H9 (cell line): ENCODE data around the gene EIF4A3. TPM values are rescaled to one million over a fixed set of nuclear protein-coding genes. Genes with fewer than 3 reads are reported as not detected.

Experiments used
- DNase-seq: peaks from one replicate; pipeline ENCODE4 v3.0.0-alpha.2; 2017
- H2AFZ ChIP-seq: one replicate; pipeline ENCODE4 v1.6.1; 2013; ENCODE audit warnings: mild to moderate bottlenecking, low read length, control low read depth, moderate library complexity
- H2AK5ac ChIP-seq: 2 replicates; pipeline ENCODE4 v1.6.1; 2013; ENCODE audit warnings: low read length, control low read depth, mixed read lengths; ENCODE audit not compliant: insufficient read length
- H2BK120ac ChIP-seq: one replicate; pipeline ENCODE4 v1.6.1; 2013; ENCODE audit warnings: low read depth, mild to moderate bottlenecking, low read length, control low read depth, inconsistent platforms; ENCODE audit not compliant: poor library complexity, severe bottlenecking
- H2BK12ac ChIP-seq: 2 replicates; pipeline ENCODE4 v1.6.1; 2013; ENCODE audit warnings: low read length, control low read depth, mixed read lengths, low read depth; ENCODE audit not compliant: insufficient read length
- H2BK15ac ChIP-seq: 2 replicates; pipeline ENCODE4 v1.6.1; 2013; ENCODE audit warnings: low read depth, low read length, control low read depth
- H2BK20ac ChIP-seq: one replicate; pipeline ENCODE4 v1.6.1; 2013; ENCODE audit warnings: low read depth, mild to moderate bottlenecking, low read length, control low read depth, inconsistent platforms; ENCODE audit not compliant: poor library complexity, severe bottlenecking
- H2BK5ac ChIP-seq: 2 replicates; pipeline ENCODE4 v1.6.1; 2013; ENCODE audit warnings: low read length, control low read depth, mixed read lengths; ENCODE audit not compliant: insufficient read length
- H3K14ac ChIP-seq: 2 replicates; pipeline ENCODE4 v1.6.1; 2013; ENCODE audit warnings: low read length, control low read depth; ENCODE audit not compliant: insufficient read depth
- H3K18ac ChIP-seq: 2 replicates; pipeline ENCODE4 v1.6.1; 2013; ENCODE audit warnings: low read depth, mild to moderate bottlenecking, mixed read lengths, low read length, control low read depth; ENCODE audit not compliant: insufficient read length
- H3K23ac ChIP-seq: 2 replicates; pipeline ENCODE4 v1.6.1; 2013; ENCODE audit warnings: low read length, control low read depth, mixed read lengths, low read depth; ENCODE audit not compliant: insufficient read length
- H3K23me2 ChIP-seq: 2 replicates; pipeline ENCODE4 v1.6.1; 2013; ENCODE audit warnings: low read depth, mild to moderate bottlenecking, mixed read lengths, low read length, control low read depth; ENCODE audit not compliant: insufficient read length, poor library complexity, severe bottlenecking
- H3K27ac ChIP-seq: 2 replicates; pipeline ENCODE4 v1.5.1; 2013; ENCODE audit warnings: low read length, control low read depth, mixed read lengths, low read depth; ENCODE audit not compliant: insufficient read length
- H3K27me3 ChIP-seq: 2 replicates; pipeline ENCODE4 v1.6.1; 2013; ENCODE audit warnings: low read length, control low read depth, inconsistent platforms; ENCODE audit not compliant: insufficient read depth
- H3K4ac ChIP-seq: 2 replicates; pipeline ENCODE4 v1.6.1; 2013; ENCODE audit warnings: low read depth, mild to moderate bottlenecking, control low read depth, inconsistent platforms, low read length, moderate library complexity
- H3K4me1 ChIP-seq: 2 replicates; pipeline ENCODE4 v1.6.1; 2013; ENCODE audit warnings: low read length, control low read depth, inconsistent platforms; ENCODE audit not compliant: insufficient read depth
- H3K4me2 ChIP-seq: 2 replicates; pipeline ENCODE4 v1.6.1; 2013; ENCODE audit warnings: low read length, control low read depth, mixed read lengths; ENCODE audit not compliant: insufficient read length, insufficient read depth
- H3K56ac ChIP-seq: 2 replicates; pipeline ENCODE4 v1.6.1; 2013; ENCODE audit warnings: low read depth, mild to moderate bottlenecking, mixed read lengths, low read length, control low read depth; ENCODE audit not compliant: insufficient read length
- H3K79me1 ChIP-seq: 2 replicates; pipeline ENCODE4 v1.6.1; 2013; ENCODE audit warnings: low read depth, mild to moderate bottlenecking, moderate library complexity, low read length, control low read depth, inconsistent platforms; ENCODE audit not compliant: insufficient read depth, poor library complexity, severe bottlenecking
- H3K79me2 ChIP-seq: 2 replicates; pipeline ENCODE4 v1.6.1; 2013; ENCODE audit warnings: low read length, control low read depth, inconsistent platforms; ENCODE audit not compliant: insufficient read depth
- H3K9ac ChIP-seq: 2 replicates; pipeline ENCODE4 v1.6.1; 2013; ENCODE audit warnings: low read length, control low read depth, mixed read lengths; ENCODE audit not compliant: insufficient read length; ENCODE audit errors: extremely low read depth
- H3K9me3 ChIP-seq: one replicate; pipeline ENCODE4 v1.6.1; 2013; ENCODE audit warnings: low read depth, low read length, inconsistent platforms; ENCODE audit not compliant: control insufficient read depth
- H3T11ph ChIP-seq: one replicate; pipeline ENCODE4 v1.6.1; 2013; ENCODE audit warnings: mild to moderate bottlenecking, low read length, control low read depth, inconsistent platforms
- H4K20me1 ChIP-seq: one replicate; pipeline ENCODE4 v1.6.1; 2013; ENCODE audit not compliant: control insufficient read depth, insufficient read length, insufficient read depth
- H4K5ac ChIP-seq: 2 replicates; pipeline ENCODE4 v1.6.1; 2013; ENCODE audit warnings: low read depth, mild to moderate bottlenecking, mixed read lengths, low read length, control low read depth; ENCODE audit not compliant: insufficient read length
- H4K8ac ChIP-seq: replicated peaks from 2 replicates; pipeline ENCODE4 v1.6.1; 2013; ENCODE audit warnings: low read length, control low read depth, mixed read lengths, low read depth; ENCODE audit not compliant: insufficient read length
- H4K91ac ChIP-seq: 2 replicates; pipeline ENCODE4 v1.6.1; 2013; ENCODE audit warnings: low read depth, mild to moderate bottlenecking, moderate library complexity, mixed read lengths, low read length, control low read depth; ENCODE audit not compliant: insufficient read length
- H3K27ac Mint-ChIP-seq, 3 experiments: 2 replicates in 2 of 3; 3 replicates in 1 of 3; pipeline ENCODE4 v1.8.0; 2020 to 2021; ENCODE audit warnings: mixed read lengths in 3 of 3, mild to moderate bottlenecking in 1 of 3, moderate library complexity in 1 of 3
- H3K27me3 Mint-ChIP-seq: 2 replicates; pipeline ENCODE4 v1.8.0; 2021; ENCODE audit warnings: low read depth, mild to moderate bottlenecking, moderate library complexity, mixed read lengths
- H3K36me3 Mint-ChIP-seq, 3 experiments: 2 replicates in 2 of 3; 3 replicates in 1 of 3; pipeline ENCODE4 v1.8.0; 2020 to 2021; ENCODE audit warnings: low read depth in 3 of 3, mixed read lengths in 3 of 3; ENCODE audit not compliant: insufficient read depth in 1 of 3
- H3K4me1 Mint-ChIP-seq, 2 experiments: 2 replicates each; pipeline ENCODE4 v1.8.0; 2020; ENCODE audit warnings: mixed read lengths in 2 of 2
- H3K4me3 Mint-ChIP-seq, 2 experiments: 2 replicates in 1 of 2; 3 replicates in 1 of 2; pipeline ENCODE4 v1.8.0; 2020 to 2021; ENCODE audit warnings: mild to moderate bottlenecking in 2 of 2, mixed read lengths in 2 of 2, moderate library complexity in 1 of 2
- H3K9me3 Mint-ChIP-seq, 2 experiments: 2 replicates in 1 of 2; 3 replicates in 1 of 2; pipeline ENCODE4 v1.8.0; 2020; ENCODE audit warnings: mild to moderate bottlenecking in 2 of 2, mixed read lengths in 2 of 2, moderate library complexity in 1 of 2
- CTCF ChIP-seq: fragments of 200-600 bp; sonication (generic); conservative IDR thresholded peaks from 3 replicates; pipeline ENCODE4 v1.8.0; 2021; ENCODE audit warnings: antibody characterized with exemption, mild to moderate bottlenecking
- WGBS: extraction: QIAGEN DNeasy Blood & Tissue Kit; methylation state at CpG from one replicate; pipeline ENCODE4 v1.1.7; 2013; ENCODE audit warnings: missing lambda C conversion rate, low lambda C conversion rate, mixed read lengths; ENCODE audit not compliant: insufficient read length; ENCODE audit errors: extremely low coverage; 5-methylcytosine and 5-hydroxymethylcytosine counted together
- total RNA-seq: library from RNA; stranded (reverse); gene quantifications from 2 replicates; pipeline ENCODE4 v1.2.1, GENCODE V29; 2021

Gene EIF4A3
- total RNA-seq, 1 experiment from 2014 or later: 162 TPM

- H2BK5ac ChIP-seq: no peak overlapping the region
- no peaks in the 10 kb centered on the region for H3K23me2 ChIP-seq
- no CpG with 5 or more reads among the region's 6 CpGs for WGBS
- no peak overlapping the region for H3K27ac Mint-ChIP-seq
- no peak overlapping the region for H3K23ac ChIP-seq
- no peak overlapping the region for H2BK15ac ChIP-seq
- no peak overlapping the region for H2AFZ ChIP-seq
- no peak overlapping the region for H3T11ph ChIP-seq
- no peak overlapping the region for H3K27ac ChIP-seq
- no peak overlapping the region for H3K4ac ChIP-seq
- H3K27me3 Mint-ChIP-seq: peaks cover 23% of the 10 kb centered on the region
- no peak overlapping the region for H3K56ac ChIP-seq
- no peak overlapping the region for H4K5ac ChIP-seq
- H4K20me1 ChIP-seq: no peaks in the 10 kb centered on the region
- no peak for DNase-seq
- H3K14ac ChIP-seq: no peak overlapping the region
- no peaks in the 10 kb centered on the region; a peak in 1 of 7 replicates for H3K36me3 Mint-ChIP-seq
- no peaks in the 10 kb centered on the region for H3K4me1 ChIP-seq
- no peaks in the 10 kb centered on the region for H3K27me3 ChIP-seq
- H3K79me2 ChIP-seq: no peaks in the 10 kb centered on the region
- H3K79me1 ChIP-seq: no peaks in the 10 kb centered on the region
- H4K8ac ChIP-seq: no peak overlapping the region
- H2AK5ac ChIP-seq: no peak overlapping the region
- no peak overlapping the region for H3K4me3 Mint-ChIP-seq
- H3K9ac ChIP-seq: no peak overlapping the region
- H2BK12ac ChIP-seq: no peak overlapping the region
- H3K4me2 ChIP-seq: no peak overlapping the region
- no peaks in the 10 kb centered on the region; a peak in 1 of 5 replicates for H3K9me3 Mint-ChIP-seq
- H3K9me3 ChIP-seq: no peaks in the 10 kb centered on the region
- no peak overlapping the region for H2BK20ac ChIP-seq
- H4K91ac ChIP-seq: no peak overlapping the region
- H3K18ac ChIP-seq: no peak overlapping the region
- TF ChIP-seq CTCF: no peak
- no peak overlapping the region for H2BK120ac ChIP-seq
- H3K4me1 Mint-ChIP-seq: peaks cover 8 to 30% of the 10 kb centered on the region in 2 experiments
These were observed 19.5 kb upstream of the EIF4A3 start for GRCh38 chr17:80166446-80166845.
